WERI-Rb-1 (cell line): ENCODE results near the gene CEACAM5.

Experiments
- DNase-seq: peaks from one replicate; pipeline ENCODE4 v3.0.0-alpha.2; 2020
- H3K27ac ChIP-seq: fragments of 250-450 bp; sonication (Bioruptor Pico); 2 replicates; pipeline ENCODE4 v1.5.1; 2020; ENCODE audit warnings: mild to moderate bottlenecking, moderate library complexity
- H3K27me3 ChIP-seq: fragments of 250-450 bp; sonication (Bioruptor Pico); 2 replicates; pipeline ENCODE4 v1.5.1; 2021; ENCODE audit warnings: mild to moderate bottlenecking, low read depth, moderate library complexity; ENCODE audit not compliant: insufficient read depth, severe bottlenecking
- H3K36me3 ChIP-seq: fragments of 250-450 bp; sonication (Bioruptor Pico); 2 replicates; pipeline ENCODE4 v1.5.1; 2020; ENCODE audit warnings: mild to moderate bottlenecking, moderate library complexity
- H3K4me3 ChIP-seq: 2 replicates; pipeline ENCODE4 v1.5.1; 2011; ENCODE audit warnings: low read depth, mild to moderate bottlenecking, control low read depth, low read length
- H3K9me3 ChIP-seq: fragments of 250-450 bp; sonication (Bioruptor Pico); 2 replicates; pipeline ENCODE4 v1.5.1; 2021; ENCODE audit warnings: mild to moderate bottlenecking, moderate library complexity; ENCODE audit not compliant: severe bottlenecking
- TF ChIP-seq, protein P1 (sequence below): IDR thresholded peaks from 2 replicates; pipeline ENCODE4 v1.5.1; 2011; ENCODE audit warnings: low read depth, mild to moderate bottlenecking, control low read depth, inconsistent platforms, low read length

Gene CEACAM5

DNA sequence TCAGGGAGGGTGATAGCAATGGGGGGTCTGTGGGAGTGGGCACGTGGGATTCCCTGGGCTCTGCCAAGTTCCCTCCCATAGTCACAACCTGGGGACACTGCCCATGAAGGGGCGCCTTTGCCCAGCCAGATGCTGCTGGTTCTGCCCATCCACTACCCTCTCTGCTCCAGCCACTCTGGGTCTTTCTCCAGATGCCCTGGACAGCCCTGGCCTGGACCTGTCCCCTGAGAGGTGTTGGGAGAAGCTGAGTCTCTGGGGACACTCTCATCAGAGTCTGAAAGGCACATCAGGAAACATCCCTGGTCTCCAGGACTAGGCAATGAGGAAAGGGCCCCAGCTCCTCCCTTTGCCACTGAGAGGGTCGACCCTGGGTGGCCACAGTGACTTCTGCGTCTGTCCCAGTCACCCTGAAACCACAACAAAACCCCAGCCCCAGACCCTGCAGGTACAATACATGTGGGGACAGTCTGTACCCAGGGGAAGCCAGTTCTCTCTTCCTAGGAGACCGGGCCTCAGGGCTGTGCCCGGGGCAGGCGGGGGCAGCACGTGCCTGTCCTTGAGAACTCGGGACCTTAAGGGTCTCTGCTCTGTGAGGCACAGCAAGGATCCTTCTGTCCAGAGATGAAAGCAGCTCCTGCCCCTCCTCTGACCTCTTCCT lies 11.1 kb upstream of the CEACAM5 start:
- Histone ChIP-seq H3K27ac (no peak overlapping the region), H3K27me3 (peaks cover 78% of the 10 kb centered on the region), H3K9me3 (no peaks in the 10 kb centered on the region), H3K4me3 (no peak overlapping the region), H3K36me3 (no peaks in the 10 kb centered on the region)
- TF ChIP-seq, protein P1, sequence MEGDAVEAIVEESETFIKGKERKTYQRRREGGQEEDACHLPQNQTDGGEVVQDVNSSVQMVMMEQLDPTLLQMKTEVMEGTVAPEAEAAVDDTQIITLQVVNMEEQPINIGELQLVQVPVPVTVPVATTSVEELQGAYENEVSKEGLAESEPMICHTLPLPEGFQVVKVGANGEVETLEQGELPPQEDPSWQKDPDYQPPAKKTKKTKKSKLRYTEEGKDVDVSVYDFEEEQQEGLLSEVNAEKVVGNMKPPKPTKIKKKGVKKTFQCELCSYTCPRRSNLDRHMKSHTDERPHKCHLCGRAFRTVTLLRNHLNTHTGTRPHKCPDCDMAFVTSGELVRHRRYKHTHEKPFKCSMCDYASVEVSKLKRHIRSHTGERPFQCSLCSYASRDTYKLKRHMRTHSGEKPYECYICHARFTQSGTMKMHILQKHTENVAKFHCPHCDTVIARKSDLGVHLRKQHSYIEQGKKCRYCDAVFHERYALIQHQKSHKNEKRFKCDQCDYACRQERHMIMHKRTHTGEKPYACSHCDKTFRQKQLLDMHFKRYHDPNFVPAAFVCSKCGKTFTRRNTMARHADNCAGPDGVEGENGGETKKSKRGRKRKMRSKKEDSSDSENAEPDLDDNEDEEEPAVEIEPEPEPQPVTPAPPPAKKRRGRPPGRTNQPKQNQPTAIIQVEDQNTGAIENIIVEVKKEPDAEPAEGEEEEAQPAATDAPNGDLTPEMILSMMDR = no peak
- DNase-seq = no peak

DNA sequence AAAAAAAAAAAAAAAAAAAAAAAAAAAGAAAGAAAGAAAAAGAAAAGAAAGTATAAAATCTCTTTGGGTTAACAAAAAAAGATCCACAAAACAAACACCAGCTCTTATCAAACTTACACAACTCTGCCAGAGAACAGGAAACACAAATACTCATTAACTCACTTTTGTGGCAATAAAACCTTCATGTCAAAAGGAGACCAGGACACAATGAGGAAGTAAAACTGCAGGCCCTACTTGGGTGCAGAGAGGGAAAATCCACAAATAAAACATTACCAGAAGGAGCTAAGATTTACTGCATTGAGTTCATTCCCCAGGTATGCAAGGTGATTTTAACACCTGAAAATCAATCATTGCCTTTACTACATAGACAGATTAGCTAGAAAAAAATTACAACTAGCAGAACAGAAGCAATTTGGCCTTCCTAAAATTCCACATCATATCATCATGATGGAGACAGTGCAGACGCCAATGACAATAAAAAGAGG lies 9.6 kb upstream of the CEACAM5 start:
- TF ChIP-seq, protein P1 = no peak
- no peak overlapping the region for H3K4me3 ChIP-seq
- H3K9me3 ChIP-seq = no peaks in the 10 kb centered on the region
- no peaks in the 10 kb centered on the region for H3K36me3 ChIP-seq
- H3K27me3 ChIP-seq = peaks cover 81% of the 10 kb centered on the region
- DNase-seq = no peak
- no peak overlapping the region for H3K27ac ChIP-seq

DNA sequence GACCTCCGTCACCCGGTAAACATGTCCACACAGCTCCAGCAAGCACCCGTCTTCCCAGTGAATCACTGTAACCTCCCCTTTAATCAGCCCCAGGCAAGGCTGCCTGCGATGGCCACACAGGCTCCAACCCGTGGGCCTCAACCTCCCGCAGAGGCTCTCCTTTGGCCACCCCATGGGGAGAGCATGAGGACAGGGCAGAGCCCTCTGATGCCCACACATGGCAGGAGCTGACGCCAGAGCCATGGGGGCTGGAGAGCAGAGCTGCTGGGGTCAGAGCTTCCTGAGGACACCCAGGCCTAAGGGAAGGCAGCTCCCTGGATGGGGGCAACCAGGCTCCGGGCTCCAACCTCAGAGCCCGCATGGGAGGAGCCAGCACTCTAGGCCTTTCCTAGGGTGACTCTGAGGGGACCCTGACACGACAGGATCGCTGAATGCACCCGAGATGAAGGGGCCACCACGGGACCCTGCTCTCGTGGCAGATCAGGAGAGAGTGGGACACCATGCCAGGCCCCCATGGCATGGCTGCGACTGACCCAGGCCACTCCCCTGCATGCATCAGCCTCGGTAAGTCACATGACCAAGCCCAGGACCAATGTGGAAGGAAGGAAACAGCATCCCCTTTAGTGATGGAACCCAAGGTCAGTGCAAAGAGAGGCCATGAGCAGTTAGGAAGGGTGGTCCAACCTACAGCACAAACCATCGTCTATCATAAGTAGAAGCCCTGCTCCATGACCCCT lies 9.0 kb upstream of the CEACAM5 start:
- Histone ChIP-seq H3K9me3 (no peaks in the 10 kb centered on the region), H3K4me3 (no peak overlapping the region), H3K27me3 (peaks cover 81% of the 10 kb centered on the region), H3K36me3 (no peaks in the 10 kb centered on the region), H3K27ac (no peak overlapping the region)
- no peak for DNase-seq
- TF ChIP-seq, protein P1 = no peak

DNA sequence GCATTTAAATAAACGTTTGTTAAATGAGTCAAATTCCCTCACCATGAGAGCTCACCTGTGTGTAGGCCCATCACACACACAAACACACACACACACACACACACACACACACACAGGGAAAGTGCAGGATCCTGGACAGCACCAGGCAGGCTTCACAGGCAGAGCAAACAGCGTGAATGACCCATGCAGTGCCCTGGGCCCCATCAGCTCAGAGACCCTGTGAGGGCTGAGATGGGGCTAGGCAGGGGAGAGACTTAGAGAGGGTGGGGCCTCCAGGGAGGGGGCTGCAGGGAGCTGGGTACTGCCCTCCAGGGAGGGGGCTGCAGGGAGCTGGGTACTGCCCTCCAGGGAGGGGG lies 8.5 kb upstream of the CEACAM5 start:
- peaks cover 81% of the 10 kb centered on the region for H3K27me3 ChIP-seq
- H3K27ac ChIP-seq = no peak overlapping the region
- no peak for DNase-seq
- no peaks in the 10 kb centered on the region for H3K36me3 ChIP-seq
- H3K4me3 ChIP-seq = no peak overlapping the region
- TF ChIP-seq, protein P1 = no peak
- H3K9me3 ChIP-seq = no peaks in the 10 kb centered on the region

DNA sequence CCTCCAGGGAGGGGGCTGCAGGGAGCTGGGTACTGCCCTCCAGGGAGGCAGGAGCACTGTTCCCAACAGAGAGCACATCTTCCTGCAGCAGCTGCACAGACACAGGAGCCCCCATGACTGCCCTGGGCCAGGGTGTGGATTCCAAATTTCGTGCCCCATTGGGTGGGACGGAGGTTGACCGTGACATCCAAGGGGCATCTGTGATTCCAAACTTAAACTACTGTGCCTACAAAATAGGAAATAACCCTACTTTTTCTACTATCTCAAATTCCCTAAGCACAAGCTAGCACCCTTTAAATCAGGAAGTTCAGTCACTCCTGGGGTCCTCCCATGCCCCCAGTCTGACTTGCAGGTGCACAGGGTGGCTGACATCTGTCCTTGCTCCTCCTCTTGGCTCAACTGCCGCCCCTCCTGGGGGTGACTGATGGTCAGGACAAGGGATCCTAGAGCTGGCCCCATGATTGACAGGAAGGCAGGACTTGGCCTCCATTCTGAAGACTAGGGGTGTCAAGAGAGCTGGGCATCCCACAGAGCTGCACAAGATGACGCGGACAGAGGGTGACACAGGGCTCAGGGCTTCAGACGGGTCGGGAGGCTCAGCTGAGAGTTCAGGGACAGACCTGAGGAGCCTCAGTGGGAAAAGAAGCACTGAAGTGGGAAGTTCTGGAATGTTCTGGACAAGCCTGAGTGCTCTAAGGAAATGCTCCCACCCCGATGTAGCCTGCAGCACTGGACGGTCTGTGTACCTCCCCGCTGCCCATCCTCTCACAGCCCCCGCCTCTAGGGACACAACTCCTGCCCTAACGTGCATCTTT lies 7.8 kb upstream of the CEACAM5 start:
- DNase-seq = no peak
- Histone ChIP-seq H3K36me3 (no peaks in the 10 kb centered on the region), H3K9me3 (no peaks in the 10 kb centered on the region), H3K27me3 (peaks cover 82% of the 10 kb centered on the region), H3K27ac (no peak overlapping the region), H3K4me3 (no peak overlapping the region)
- TF ChIP-seq, protein P1 = no peak
